ENCODE results near the gene BEAN1. TPM values are rescaled to one million over a fixed set of nuclear protein-coding genes. Genes with fewer than 3 reads are reported as not detected.

Gene BEAN1
- total RNA-seq, 4 donors from 2014 or later, result 0.47 to 1.0 (median 0.54) TPM; not detected in 1

GRCh38 chr16:66430214-66430613 lies 3.1 kb downstream of the BEAN1 start:
- no peaks in the 10 kb centered on the region for H3K36me3 ChIP-seq
- no peaks in the 10 kb centered on the region for H3K9me3 ChIP-seq
- no peak for TF ChIP-seq POLR2A (IDR thresholded peaks at IDR 0.05)
- TF ChIP-seq POLR2AphosphoS5 (IDR thresholded peaks at IDR 0.05), result no peak
- no peak for TF ChIP-seq CTCF (IDR thresholded peaks at IDR 0.05)
- TF ChIP-seq EP300 (IDR thresholded peaks at IDR 0.05), result no peak
- H3K4me3 ChIP-seq, result no peak overlapping the region
- no peak overlapping the region for H3K27ac ChIP-seq
- 63 to 72% methylated on average over 3 of the region's 3 CpGs for WGBS, 2 donors (ENCODE audit: low coverage in 1 of 2)
- H3K4me1 ChIP-seq, result peaks cover 0 to 21% (median 13%) of the 10 kb centered on the region in 3 donors
- no peak for ATAC-seq
- H3K27me3 ChIP-seq, result peaks cover 52% of the 10 kb centered on the region

- WGBS, 2 donors (ENCODE audit: low coverage in 1 of 2), result 80 to 85% methylated on average over 4 to 8 of the region's 8 CpGs
- Histone ChIP-seq H3K27ac (no peak overlapping the region), H3K4me1 (peaks cover 0 to 12% (median 8%) of the 10 kb centered on the region in 3 donors), H3K27me3 (peaks cover 36% of the 10 kb centered on the region), H3K4me3 (no peak overlapping the region), H3K9me3 (no peaks in the 10 kb centered on the region), H3K36me3 (no peaks in the 10 kb centered on the region)
- ATAC-seq, result no peak
- TF ChIP-seq POLR2AphosphoS5 (IDR thresholded peaks at IDR 0.05), result no peak
- no peak for TF ChIP-seq EP300 (IDR thresholded peaks at IDR 0.05)
- no peak for TF ChIP-seq CTCF (IDR thresholded peaks at IDR 0.05)
- no peak for TF ChIP-seq POLR2A (IDR thresholded peaks at IDR 0.05)
These were observed 4.7 kb downstream of the BEAN1 start for GRCh38 chr16:66431760-66432159.

GRCh38 chr16:66432429-66432828 lies 5.3 kb downstream of the BEAN1 start:
- 83 to 92% methylated on average over 2 to 5 of the region's 5 CpGs for WGBS, 2 donors (ENCODE audit: low coverage in 1 of 2)
- Histone ChIP-seq H3K4me3 (no peak overlapping the region), H3K27ac (no peak overlapping the region), H3K36me3 (no peaks in the 10 kb centered on the region), H3K9me3 (no peaks in the 10 kb centered on the region), H3K27me3 (peaks cover 32% of the 10 kb centered on the region), H3K4me1 (peaks cover 0 to 8% (median 5%) of the 10 kb centered on the region in 3 donors)
- TF ChIP-seq EP300 (IDR thresholded peaks at IDR 0.05), result no peak
- ATAC-seq, result no peak

- Histone ChIP-seq H3K27ac (no peak overlapping the region), H3K27me3 (peaks cover 11% of the 10 kb centered on the region), H3K36me3 (no peaks in the 10 kb centered on the region), H3K4me1 (no peaks in the 10 kb centered on the region), H3K4me3 (no peak overlapping the region), H3K9me3 (no peaks in the 10 kb centered on the region)
- 78 to 82% methylated on average over 4 to 6 of the region's 9 CpGs for WGBS, 2 donors (ENCODE audit: low coverage in 1 of 2)
- TF ChIP-seq POLR2A (IDR thresholded peaks at IDR 0.05) (no peak), EP300 (IDR thresholded peaks at IDR 0.05) (no peak), POLR2AphosphoS5 (IDR thresholded peaks at IDR 0.05) (no peak), CTCF (IDR thresholded peaks at IDR 0.05) (no peak)
- no peak for ATAC-seq
These were observed 7.7 kb downstream of the BEAN1 start for GRCh38 chr16:66434619-66435430.

GRCh38 chr16:66435896-66436295 lies 8.8 kb downstream of the BEAN1 start:
- no peak for ATAC-seq

More at GRCh38 chr16:66435896-66436295, 8.8 kb downstream of the BEAN1 start:
- no peaks in the 10 kb centered on the region for H3K36me3 ChIP-seq
- TF ChIP-seq POLR2AphosphoS5 (IDR thresholded peaks at IDR 0.05) (no peak), POLR2A (IDR thresholded peaks at IDR 0.05) (no peak), EP300 (IDR thresholded peaks at IDR 0.05) (no peak), CTCF (IDR thresholded peaks at IDR 0.05) (no peak)
- H3K4me1 ChIP-seq, result no peaks in the 10 kb centered on the region
- WGBS, 2 donors (ENCODE audit: low coverage in 1 of 2), result 92 to 100% methylated on average over 1 of the region's 1 CpG
- H3K27ac ChIP-seq, result no peak overlapping the region
- no peaks in the 10 kb centered on the region for H3K9me3 ChIP-seq
- no peak overlapping the region for H3K4me3 ChIP-seq
- peaks cover 7% of the 10 kb centered on the region for H3K27me3 ChIP-seq
